SK-N-SH treated with all-trans-retinoic acid at 6 μM for 48 hours (cell line): ENCODE measurements around the gene LPP.

Experiments used
- ARNTL ChIP-seq: fragments of 450-650 bp; formaldehyde crosslinking; IDR thresholded peaks from 2 replicates; pipeline ENCODE4 v1.5.0; 2020; ENCODE audit warnings: low read depth, mild to moderate bottlenecking, moderate library complexity, borderline replicate concordance
- ISL1 ChIP-seq: fragments of 250-450 bp; sonication (Bioruptor Pico); IDR thresholded peaks from 2 replicates; pipeline ENCODE4 v2.1.2; 2022; ENCODE audit warnings: mild to moderate bottlenecking, moderate library complexity
- PATZ1 ChIP-seq: fragments of 250-450 bp; sonication (Bioruptor Pico); IDR thresholded peaks from 2 replicates; pipeline ENCODE4 v1.8.0; 2020; ENCODE audit warnings: mild to moderate bottlenecking, moderate library complexity, borderline replicate concordance
- RARB ChIP-seq: fragments of 250-450 bp; sonication (Bioruptor Pico); IDR thresholded peaks from 2 replicates; pipeline ENCODE4 v1.8.0; 2021; ENCODE audit warnings: mild to moderate bottlenecking, moderate library complexity
- SNAI2 ChIP-seq: fragments of 250-450 bp; sonication (Bioruptor Pico); IDR thresholded peaks from 2 replicates; pipeline ENCODE4 v1.5.0; 2020; ENCODE audit warnings: mild to moderate bottlenecking, moderate library complexity
- TCF4 ChIP-seq: fragments of 250-450 bp; sonication (Bioruptor Pico); IDR thresholded peaks from 2 replicates; pipeline ENCODE4 v1.8.0; 2021; ENCODE audit warnings: mild to moderate bottlenecking, moderate library complexity, borderline replicate concordance
- ZFP30 ChIP-seq: fragments of 450-650 bp; formaldehyde crosslinking; IDR thresholded peaks from 2 replicates; pipeline ENCODE4 v1.5.0; 2022; ENCODE audit warnings: mild to moderate bottlenecking, moderate library complexity
- ZNF565 ChIP-seq: fragments of 450-650 bp; formaldehyde crosslinking; conservative IDR thresholded peaks from 2 replicates; pipeline ENCODE4 v1.5.0; 2020; ENCODE audit warnings: low read depth, mild to moderate bottlenecking, moderate library complexity
- ZNF8 ChIP-seq: fragments of 450-650 bp; formaldehyde crosslinking; IDR thresholded peaks from 2 replicates; pipeline ENCODE4 v1.5.0; 2020; ENCODE audit warnings: mild to moderate bottlenecking, moderate library complexity
- TF ChIP-seq, protein P1 (sequence below): fragments of 250-450 bp; sonication (Bioruptor Pico); IDR thresholded peaks from 2 replicates; pipeline ENCODE4 v1.5.1; 2021; ENCODE audit warnings: mild to moderate bottlenecking, moderate library complexity

- TF ChIP-seq SNAI2 (CRISPR knock-in tag) (no peak), PATZ1 (CRISPR knock-in tag) (no peak), ZFP30 (CRISPR knock-in tag) (no peak), ISL1 (CRISPR knock-in tag) (no peak), RARB (CRISPR knock-in tag) (no peak), TCF4 (CRISPR knock-in tag) (no peak), ZNF8 (CRISPR knock-in tag) (no peak), ZNF565 (CRISPR knock-in tag) (no peak), ARNTL (CRISPR knock-in tag) (no peak)
- TF ChIP-seq, protein P1, sequence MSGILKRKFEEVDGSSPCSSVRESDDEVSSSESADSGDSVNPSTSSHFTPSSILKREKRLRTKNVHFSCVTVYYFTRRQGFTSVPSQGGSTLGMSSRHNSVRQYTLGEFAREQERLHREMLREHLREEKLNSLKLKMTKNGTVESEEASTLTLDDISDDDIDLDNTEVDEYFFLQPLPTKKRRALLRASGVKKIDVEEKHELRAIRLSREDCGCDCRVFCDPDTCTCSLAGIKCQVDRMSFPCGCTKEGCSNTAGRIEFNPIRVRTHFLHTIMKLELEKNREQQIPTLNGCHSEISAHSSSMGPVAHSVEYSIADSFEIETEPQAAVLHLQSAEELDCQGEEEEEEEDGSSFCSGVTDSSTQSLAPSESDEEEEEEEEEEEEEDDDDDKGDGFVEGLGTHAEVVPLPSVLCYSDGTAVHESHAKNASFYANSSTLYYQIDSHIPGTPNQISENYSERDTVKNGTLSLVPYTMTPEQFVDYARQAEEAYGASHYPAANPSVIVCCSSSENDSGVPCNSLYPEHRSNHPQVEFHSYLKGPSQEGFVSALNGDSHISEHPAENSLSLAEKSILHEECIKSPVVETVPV (CRISPR knock-in tag): no peak
Observed at GRCh38 chr3:188106006-188106405, 48.0 kb upstream of the LPP start.
